HG03045 (cell line): ENCODE measurements around the gene RMND5A.
A peak's percentile ranks its signal among the peaks of the same experiment; 100 is the strongest.
"Not testable (repeated sequence)": the region's sequence is repeated elsewhere in the genome, so short reads cannot be mapped to it uniquely, and the experiment has no call there.

Experiments used
- ATAC-seq: cut with Tn5 transposase; IDR thresholded peaks from one replicate; pipeline ENCODE4 v1.9.1; 2021; ENCODE audit warnings: mild to moderate bottlenecking, moderate library complexity; ENCODE audit not compliant: unreplicated experiment

The RMND5A gene

GRCh38 chr2:86719637-86720539, at the start of gene RMND5A:
Gene RMND5A (plus strand): TSS chr2:86720291. CDS start chr2:86720668, 377 bp downstream.
- ATAC-seq, result peak; percentile 93

- no peak for ATAC-seq
These were observed 48.6 kb upstream of the RMND5A start for GRCh38 chr2:86671337-86671981.

DNA sequence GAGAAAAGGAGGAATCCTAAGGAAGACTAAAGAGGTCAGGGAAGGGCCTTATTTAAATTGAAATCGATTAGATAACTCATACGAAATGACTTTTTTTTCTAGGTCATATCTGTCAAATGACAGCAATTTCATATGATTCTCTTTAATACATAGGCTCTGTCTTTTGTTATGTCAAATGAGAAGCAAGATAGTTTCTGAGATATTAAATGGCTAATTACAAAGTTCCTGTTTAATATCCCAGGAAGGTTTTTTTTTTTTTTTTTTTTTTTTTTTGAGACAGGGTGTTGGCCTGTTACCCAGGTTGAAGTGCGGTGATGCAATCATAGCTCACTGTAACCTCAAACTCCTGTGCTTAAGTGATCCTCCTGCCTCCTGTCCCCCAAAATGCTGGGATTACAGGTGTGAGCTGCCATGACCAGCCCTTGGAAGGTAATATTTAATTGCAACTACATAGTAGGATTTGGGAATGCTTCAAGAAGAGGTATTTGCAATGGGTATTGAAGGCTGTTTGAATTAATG, 48.0 kb upstream of the RMND5A start:
- ATAC-seq, result no peak

- no peak for ATAC-seq
These were observed 47.1 kb upstream of the RMND5A start for GRCh38 chr2:86673011-86673410.

DNA sequence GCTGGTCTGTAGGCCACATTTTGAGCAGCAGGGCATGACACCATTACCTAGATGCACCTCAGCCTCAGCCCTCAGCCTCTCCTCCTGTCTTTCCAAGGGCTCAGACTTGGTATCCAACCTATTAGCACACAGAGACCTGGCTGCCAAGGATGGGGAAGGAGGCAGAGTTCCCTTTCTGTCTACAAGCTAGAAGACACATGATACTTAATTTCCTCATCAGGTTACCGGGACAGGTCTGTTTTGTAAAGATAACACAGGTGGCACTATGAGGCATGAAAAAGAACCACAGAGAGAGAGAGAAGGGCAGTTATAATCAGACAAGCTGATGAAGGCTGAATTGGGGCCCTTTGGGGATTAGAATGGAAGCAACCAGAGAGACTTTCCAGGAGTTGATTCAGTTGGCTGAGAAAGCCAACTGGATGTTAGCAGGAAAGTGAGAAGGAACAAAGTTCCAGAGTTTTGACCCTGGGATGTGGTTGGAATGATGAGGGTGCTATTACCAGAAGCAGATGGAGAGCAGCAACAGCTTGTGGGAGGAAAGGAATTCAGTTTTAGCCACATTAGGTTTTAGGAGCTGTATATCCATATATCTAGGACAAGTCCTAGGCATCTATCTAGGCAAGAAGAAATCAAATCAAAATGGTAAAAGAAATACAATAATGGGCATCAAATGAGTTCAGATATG, 46.0 kb upstream of the RMND5A start:
- ATAC-seq, result no peak

GRCh38 chr2:86675104-86675503, 45.0 kb upstream of the RMND5A start:
- ATAC-seq, result no peak

- ATAC-seq, result no peak
These were observed 44.5 kb upstream of the RMND5A start for GRCh38 chr2:86675511-86676015.

DNA sequence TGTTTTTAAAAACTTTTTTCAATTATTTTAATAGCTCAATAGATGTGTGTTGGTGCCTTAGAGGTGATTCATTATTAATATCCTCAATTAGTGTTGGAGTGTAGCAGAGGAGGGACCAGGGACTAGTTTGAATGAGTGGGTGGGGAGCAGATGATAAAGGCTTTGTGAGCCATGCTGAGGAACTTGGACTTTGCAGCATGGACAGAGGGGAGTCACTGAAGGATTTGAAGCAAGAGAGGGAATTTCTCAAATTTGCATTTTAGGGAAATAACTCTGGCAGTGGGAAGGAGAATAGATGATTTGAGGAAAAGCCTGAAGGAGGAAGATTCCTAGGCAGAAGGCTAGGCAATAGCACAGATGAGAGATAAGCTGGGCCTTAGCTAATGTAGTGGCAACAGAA, 42.3 kb upstream of the RMND5A start:
- ATAC-seq, result no peak

DNA sequence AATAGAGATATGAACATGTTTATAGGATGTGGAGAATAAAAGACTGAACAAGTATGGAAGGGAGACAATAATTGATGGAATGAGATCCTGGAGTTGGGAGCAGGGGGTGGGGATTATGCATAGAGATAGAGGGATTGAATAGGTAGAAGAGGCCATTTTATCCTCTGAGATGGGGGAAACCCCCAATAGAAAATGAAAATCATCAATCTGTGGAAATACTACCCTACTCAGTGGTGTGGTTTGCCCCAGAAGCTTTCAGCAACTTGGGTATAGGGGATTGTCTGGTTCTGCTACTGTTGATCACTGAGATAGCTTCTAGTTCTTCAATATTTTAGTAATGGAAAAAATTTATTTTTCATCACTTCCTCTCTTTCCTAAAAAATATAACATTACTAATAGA, 41.1 kb upstream of the RMND5A start:
- ATAC-seq, result no peak

GRCh38 chr2:86685351-86685750, 34.7 kb upstream of the RMND5A start:
- ATAC-seq, result no peak

DNA sequence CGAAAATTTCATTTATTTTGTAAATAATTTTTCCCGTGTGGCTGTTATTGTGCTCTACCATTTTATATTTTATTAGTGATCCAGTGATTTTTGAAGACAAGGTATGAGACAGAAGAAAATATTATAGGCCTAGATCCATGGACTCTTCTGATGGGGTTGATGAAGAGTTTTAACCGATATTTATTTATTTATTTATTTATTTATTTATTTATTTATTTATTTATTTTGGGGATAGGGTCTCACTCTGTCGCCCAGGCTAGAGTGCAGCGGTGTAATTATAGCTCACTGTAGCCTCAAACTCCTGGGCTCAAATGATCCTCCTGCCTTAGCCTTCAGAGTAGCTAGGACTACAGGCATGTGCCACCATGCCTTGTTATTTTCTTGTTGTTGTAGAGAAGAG, 33.6 kb upstream of the RMND5A start:
- ATAC-seq, result no peak

DNA sequence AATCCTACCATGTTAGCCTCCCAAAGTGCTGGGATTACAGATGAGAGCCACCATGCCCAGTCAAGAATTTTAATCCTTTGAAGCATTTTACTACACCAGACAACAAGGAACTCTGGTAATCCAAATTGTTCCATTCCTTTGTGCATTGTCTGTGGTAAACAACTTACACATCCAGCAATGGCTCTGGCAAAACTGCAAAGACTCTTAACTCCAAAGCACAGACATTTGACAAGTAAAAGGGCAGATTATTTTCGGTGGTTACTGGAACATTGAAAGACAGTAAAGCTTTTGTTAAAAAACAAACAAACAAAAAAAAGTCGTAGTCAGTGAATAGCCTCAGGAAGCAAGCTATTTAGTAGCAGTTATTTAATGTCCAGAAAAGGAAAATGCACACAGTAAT, 33.2 kb upstream of the RMND5A start:
- no peak for ATAC-seq

GRCh38 chr2:86695053-86695691, 24.9 kb upstream of the RMND5A start:
- ATAC-seq, result no peak

GRCh38 chr2:86697551-86698104, 22.5 kb upstream of the RMND5A start:
- ATAC-seq, result no peak

- ATAC-seq, result no peak
These were observed 19.4 kb upstream of the RMND5A start for GRCh38 chr2:86700690-86701089.

- no peak for ATAC-seq
These were observed 16.3 kb upstream of the RMND5A start for GRCh38 chr2:86703704-86704361.

DNA sequence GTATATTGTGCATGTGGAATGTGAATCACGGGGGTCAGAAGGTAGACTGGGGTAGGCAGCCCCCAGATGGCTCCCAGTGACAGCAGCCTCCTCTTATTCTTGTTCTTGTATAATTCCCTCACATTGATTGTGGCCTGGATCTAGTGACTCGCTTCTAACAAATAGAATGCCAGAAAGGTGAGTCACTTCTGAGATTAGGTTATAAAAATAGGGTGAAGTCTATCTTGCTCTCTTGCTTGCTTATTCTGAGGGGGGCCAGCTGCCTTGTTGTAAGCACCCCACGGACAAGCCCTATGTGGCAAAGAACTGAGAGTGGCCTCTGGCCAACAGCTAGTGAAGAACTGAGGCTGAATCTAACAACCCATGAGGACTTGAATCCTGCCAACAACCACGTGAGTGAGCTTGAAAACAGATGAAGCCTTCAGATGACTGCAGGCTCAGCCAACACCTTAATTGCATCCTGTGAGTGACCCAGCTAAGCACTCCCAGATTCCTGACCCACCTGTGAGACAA, 15.6 kb upstream of the RMND5A start:
- no peak for ATAC-seq

DNA sequence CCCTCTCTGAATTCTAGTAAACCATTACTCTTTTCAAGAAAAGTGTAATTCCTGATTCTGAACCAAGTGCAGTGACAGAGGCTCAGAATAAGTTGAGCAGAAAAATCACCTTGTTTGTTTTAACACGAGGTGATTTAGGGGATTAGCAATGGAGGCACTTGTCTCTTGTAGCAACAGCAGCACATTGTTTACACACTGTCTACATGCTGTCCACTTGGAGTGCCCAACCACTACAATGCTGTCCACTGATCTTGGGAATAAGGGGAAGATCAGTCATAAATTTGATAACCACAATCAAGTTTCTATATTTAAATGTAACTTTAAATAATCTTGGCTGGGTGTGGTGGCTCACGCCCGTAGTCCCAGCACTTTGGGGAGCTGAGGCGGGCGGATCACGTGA, 13.9 kb upstream of the RMND5A start:
- no peak for ATAC-seq

GRCh38 chr2:86706935-86707334, 13.2 kb upstream of the RMND5A start:
- no peak for ATAC-seq

GRCh38 chr2:86708126-86708525, 12.0 kb upstream of the RMND5A start:
- ATAC-seq, result not testable (repeated sequence)
